Heart left ventricle (tissue), 13 donors: ENCODE measurements around the gene ARHGAP11A.

Experiments used
- POLR2A ChIP-seq, 2 donors: fragments of 450-650 bp; IDR thresholded peaks; one replicate each; pipeline ENCODE4 v1.6.1; 2017; ENCODE audit warnings: antibody characterized with exemption in 2 of 2, mild to moderate bottlenecking in 2 of 2, moderate library complexity in 2 of 2
- TF ChIP-seq, protein P1 (sequence below), 12 donors: fragments of 200-600 bp; sonication (generic) in 4 of 12; IDR thresholded peaks; one replicate each; pipeline versions ENCODE4 v1.5.0 to v1.8.0; 2018 to 2022; ENCODE audit warnings: antibody characterized with exemption in 12 of 12, mild to moderate bottlenecking in 5 of 12
- donor health status: ischemic (EF 13 %, LVEDD 7.1; RV severe dilation, severe dysfunction).
- donor health status: DM: no; HTN: yes; CAD: no.
- donor health status: DM: no; HTN: no; CAD: no.
- donor health status: ischemic (EF 25% LVEDD 6.9; RV normal size, moderate dysfunction).
- donor health status: ischemic (EF 25% LVEDD 5.7; RV mildly dilated, moderate dysfunction).
- donor health status: ischemic (EF 35%, LVEDD 5.7; RV mildly dilated, moderate dysfunction).
- donor health status: nonischemic (EF 11% LVEDD 7.7; RV severe dilation, severe dysfunction).
- donor health status: DM: yes; HTN: yes; CAD: no.
- donor health status: PGD.
- donor health status: ischemic (EF 29% LVEDD 5.4; RV normal size, mild dysfunction).
- donor health status: nonischemic (EF 23%, LVEDD 6.1; RV moderate dilation, normal function).

DNA sequence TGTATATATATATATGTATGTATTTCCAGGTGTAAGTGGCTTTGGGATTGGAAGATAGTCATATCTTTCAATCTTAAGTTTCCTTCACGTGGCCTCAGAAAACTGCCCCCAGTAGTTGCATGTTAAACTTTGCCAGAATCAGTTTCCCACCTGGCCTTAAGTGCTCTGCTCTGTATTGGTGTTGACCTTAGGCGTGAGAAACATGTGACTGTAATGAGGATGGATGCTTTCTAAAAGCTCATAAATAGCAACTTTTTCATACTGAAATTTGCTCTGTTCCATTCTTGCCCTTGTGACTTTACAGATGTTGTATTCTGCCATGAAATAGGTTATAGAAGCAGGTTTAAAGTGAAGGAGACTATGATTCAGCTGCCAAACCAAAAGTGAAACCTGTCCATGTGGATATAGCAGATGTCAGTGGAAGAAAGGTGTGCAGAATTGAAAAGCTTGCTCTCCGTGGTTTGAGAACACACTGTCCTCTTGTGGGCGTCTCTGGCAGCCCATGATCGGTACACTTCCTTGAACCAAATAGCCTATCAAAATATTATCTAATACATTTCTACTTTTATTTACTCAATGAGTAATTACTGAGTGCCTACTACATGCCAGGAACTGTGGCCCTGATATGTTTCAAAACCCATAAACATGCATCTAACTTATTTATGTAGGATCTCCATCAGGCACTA, 42.0 kb downstream of the ARHGAP11A start:
- TF ChIP-seq, protein P1, sequence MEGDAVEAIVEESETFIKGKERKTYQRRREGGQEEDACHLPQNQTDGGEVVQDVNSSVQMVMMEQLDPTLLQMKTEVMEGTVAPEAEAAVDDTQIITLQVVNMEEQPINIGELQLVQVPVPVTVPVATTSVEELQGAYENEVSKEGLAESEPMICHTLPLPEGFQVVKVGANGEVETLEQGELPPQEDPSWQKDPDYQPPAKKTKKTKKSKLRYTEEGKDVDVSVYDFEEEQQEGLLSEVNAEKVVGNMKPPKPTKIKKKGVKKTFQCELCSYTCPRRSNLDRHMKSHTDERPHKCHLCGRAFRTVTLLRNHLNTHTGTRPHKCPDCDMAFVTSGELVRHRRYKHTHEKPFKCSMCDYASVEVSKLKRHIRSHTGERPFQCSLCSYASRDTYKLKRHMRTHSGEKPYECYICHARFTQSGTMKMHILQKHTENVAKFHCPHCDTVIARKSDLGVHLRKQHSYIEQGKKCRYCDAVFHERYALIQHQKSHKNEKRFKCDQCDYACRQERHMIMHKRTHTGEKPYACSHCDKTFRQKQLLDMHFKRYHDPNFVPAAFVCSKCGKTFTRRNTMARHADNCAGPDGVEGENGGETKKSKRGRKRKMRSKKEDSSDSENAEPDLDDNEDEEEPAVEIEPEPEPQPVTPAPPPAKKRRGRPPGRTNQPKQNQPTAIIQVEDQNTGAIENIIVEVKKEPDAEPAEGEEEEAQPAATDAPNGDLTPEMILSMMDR (IDR thresholded peaks at IDR 0.05) = no peak
- TF ChIP-seq POLR2A (IDR thresholded peaks at IDR 0.05) = no peak
